ENCODE measurements around the gene CAMTA1.

The CAMTA1 gene

GRCh38 chr1:6897138-6897537, 111.9 kb downstream of the CAMTA1 start:
- no peak for TF ChIP-seq ISL1 (CRISPR knock-in tag; IDR thresholded peaks at IDR 0.05)
- TF ChIP-seq TSHZ2 (CRISPR knock-in tag; IDR thresholded peaks at IDR 0.05) = no peak
- no peak for TF ChIP-seq CSDC2 (CRISPR knock-in tag; IDR thresholded peaks at IDR 0.05)
- no peak for TF ChIP-seq PATZ1 (CRISPR knock-in tag; IDR thresholded peaks at IDR 0.05; ENCODE audit: borderline replicate concordance)
- TF ChIP-seq POU6F1 (CRISPR knock-in tag; IDR thresholded peaks at IDR 0.05; ENCODE audit: borderline replicate concordance, low read depth) = no peak
- no peak for ATAC-seq

GRCh38 chr1:6898974-6899539, 113.8 kb downstream of the CAMTA1 start:
- no peak for TF ChIP-seq ISL1 (CRISPR knock-in tag; IDR thresholded peaks at IDR 0.05)
- ATAC-seq = no peak

GRCh38 chr1:6899621-6900020, 114.4 kb downstream of the CAMTA1 start:
- TF ChIP-seq ZFP30 (CRISPR knock-in tag; IDR thresholded peaks at IDR 0.05) (no peak), PPARA (CRISPR knock-in tag; IDR thresholded peaks at IDR 0.05; ENCODE audit: borderline replicate concordance) (no peak), CSRNP3 (CRISPR knock-in tag; IDR thresholded peaks at IDR 0.05) (no peak)
- no peak for ATAC-seq

- ATAC-seq = no peak
- TF ChIP-seq BACH2 (CRISPR knock-in tag; IDR thresholded peaks at IDR 0.05; ENCODE audit: borderline replicate concordance) (no peak), ARNTL (CRISPR knock-in tag; IDR thresholded peaks at IDR 0.05; ENCODE audit: borderline replicate concordance, low read depth) (no peak), ZFP30 (CRISPR knock-in tag; IDR thresholded peaks at IDR 0.05) (no peak)
Observed at GRCh38 chr1:6902153-6902552, 116.9 kb downstream of the CAMTA1 start.

GRCh38 chr1:6904476-6905170, 119.4 kb downstream of the CAMTA1 start:
- ATAC-seq = no peak
- no peak for TF ChIP-seq TSHZ2 (CRISPR knock-in tag; IDR thresholded peaks at IDR 0.05)
- TF ChIP-seq ZFP30 (CRISPR knock-in tag; IDR thresholded peaks at IDR 0.05) = no peak
- no peak for TF ChIP-seq OSR1 (CRISPR knock-in tag; IDR thresholded peaks at IDR 0.05)
- no peak for TF ChIP-seq CSRNP3 (CRISPR knock-in tag; IDR thresholded peaks at IDR 0.05)
- TF ChIP-seq ZC3H10 (CRISPR knock-in tag; IDR thresholded peaks at IDR 0.05) = no peak
- no peak for TF ChIP-seq BACH2 (CRISPR knock-in tag; IDR thresholded peaks at IDR 0.05; ENCODE audit: borderline replicate concordance)
- no peak for TF ChIP-seq ARNTL (CRISPR knock-in tag; IDR thresholded peaks at IDR 0.05; ENCODE audit: borderline replicate concordance, low read depth)
- TF ChIP-seq TOX (CRISPR knock-in tag; IDR thresholded peaks at IDR 0.05; ENCODE audit: borderline replicate concordance) = no peak
